GM18508 (cell line): ENCODE results near the gene NBEA.

Experiments used
- ATAC-seq: cut with Tn5 transposase; IDR thresholded peaks from one replicate; pipeline ENCODE4 v1.9.1; 2021; ENCODE audit warnings: moderate number of reproducible peaks; ENCODE audit not compliant: insufficient read depth, unreplicated experiment

The NBEA gene

DNA sequence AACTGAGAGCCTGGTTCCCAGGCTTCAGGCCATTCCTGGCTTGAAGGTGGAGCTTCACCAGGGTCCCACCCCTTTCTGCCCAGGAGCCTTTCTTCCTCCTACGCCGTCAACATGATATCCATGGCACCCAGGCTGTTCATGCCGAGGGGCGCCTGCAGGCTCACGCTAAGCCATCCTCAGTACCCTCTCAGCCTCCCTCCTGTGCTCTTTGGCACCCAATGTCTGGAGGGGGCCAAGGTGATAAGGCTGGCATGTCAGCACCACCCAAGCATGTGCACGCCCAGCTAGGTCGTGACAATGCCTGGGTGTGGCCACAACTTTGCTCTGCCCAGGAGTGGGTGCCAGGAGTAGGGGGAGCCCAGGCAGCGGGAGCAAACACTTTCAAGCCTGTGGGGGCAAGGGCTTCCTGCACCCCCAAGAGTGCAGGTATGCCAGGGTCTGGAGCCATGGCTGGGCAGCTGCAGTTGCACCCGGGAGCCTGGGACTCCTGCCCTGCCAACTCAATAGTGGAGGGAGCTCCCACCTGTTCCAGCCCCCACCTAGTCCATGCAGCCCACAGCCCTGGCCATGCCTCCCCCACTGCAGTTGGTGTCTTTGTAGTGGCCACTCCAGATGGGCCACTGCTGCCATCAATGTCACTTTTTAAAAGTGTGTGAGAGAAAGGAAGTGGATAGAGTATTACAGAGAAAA, 314.5 kb downstream of the NBEA start:
- ATAC-seq: no peak

DNA sequence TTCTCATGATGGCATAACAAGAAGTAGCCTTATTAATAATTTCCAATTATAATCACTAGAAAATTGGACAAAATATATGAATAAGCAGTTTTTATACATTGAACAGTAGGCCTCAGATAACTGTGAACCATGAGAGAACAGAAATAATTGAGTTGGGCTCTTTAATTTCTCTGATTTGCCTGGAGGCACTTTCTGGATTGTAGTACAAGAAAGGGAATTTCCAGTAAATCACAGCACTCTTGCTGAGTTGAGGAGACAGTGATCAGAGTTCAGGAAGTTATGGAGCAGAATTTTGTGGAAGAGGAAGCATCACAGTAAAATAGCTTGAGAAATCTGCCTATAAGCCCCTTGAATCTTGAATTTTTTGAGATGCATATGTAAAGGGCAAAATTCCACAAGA, 318.2 kb downstream of the NBEA start:
- ATAC-seq: no peak

DNA sequence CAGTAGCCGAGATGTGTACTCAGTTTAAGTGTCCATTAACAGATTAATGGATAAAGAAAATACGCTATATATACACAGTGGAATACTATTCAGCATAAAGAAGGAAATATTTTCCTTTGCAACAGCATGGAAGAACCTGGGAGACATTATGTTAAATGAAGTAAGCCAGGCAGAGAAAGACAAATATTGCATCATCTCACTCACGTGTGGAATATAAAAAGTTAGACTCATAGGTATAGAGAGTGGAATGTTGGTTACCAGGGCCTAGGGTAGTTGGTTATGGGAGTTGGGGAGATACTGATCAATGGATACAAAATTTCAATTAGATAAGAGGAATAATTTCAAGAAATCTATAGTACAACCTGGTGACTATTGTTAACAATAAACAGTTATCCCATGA, 324.3 kb downstream of the NBEA start:
- ATAC-seq: no peak

DNA sequence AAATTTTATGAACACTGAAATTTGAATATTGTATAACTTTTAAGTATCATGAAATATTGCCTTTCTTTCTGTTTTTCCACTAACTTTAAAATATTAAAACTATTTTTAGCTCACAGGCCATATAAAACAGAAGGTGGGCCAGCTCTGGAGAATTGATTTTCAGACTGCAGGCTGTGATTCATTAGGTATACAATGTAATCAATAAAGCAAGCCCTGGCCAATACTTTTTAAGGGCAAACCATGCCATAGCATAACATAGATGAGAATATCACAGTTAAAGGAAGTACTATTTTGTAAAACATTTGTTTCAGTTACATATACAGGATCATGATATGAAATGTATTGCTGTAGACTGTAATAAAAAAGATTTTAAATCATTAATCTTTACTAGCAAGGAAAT, 336.8 kb downstream of the NBEA start:
- ATAC-seq: no peak

DNA sequence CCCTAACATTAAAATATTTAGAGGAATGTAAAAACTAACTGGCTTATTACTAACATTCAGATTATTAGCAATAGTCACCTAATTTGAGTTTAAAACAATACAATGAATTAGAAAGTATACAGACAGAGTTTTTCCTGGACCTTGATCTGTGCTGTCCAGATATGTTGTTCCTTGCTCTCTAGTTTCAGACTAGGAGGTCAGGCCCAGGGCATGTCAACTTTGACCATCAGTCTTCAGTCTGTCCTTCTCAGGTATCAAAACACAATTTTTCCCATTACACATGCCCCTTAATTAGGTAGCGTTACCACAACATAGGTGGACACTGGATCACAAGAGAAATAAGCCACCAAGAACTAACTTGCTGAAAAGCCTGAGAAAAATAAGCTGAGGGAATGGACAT, 337.4 kb downstream of the NBEA start:
- no peak for ATAC-seq

DNA sequence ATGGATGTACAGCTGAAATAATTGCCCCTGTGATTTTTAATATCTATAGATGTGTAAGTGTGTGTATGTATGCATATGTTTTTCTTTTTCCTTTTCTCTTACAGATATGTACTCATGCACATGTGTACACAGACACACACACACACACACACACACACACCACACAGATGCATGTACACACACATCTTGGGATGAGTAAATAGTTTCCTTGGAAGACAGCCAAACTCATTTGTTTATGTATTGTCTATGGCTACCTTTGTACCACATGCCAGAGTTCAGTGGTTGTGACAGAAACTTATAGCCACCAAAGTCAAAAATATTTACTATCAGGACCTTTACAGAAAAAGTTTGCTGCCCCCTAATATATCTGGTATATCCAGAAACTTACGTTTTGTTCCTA, 341.8 kb downstream of the NBEA start:
- ATAC-seq: no peak

DNA sequence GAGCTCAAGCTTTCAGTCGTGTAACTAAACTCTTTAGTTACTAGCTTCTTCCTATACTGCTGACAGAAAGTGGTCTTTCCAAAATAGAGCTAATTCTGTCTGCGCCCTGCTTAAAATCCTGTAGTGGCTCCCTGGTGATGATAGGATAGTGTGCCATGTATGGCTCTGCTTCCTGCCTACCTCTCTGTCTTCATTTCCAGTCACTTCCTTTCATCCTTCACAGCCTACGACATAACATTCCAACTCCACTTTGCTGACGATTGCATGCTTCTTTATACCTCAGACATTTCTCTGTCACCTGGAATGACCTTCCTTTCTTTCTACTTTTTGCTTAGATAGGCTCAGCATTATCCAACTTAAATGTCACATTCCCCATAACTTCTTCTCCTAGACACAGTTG, 343.6 kb downstream of the NBEA start:
- ATAC-seq: no peak

DNA sequence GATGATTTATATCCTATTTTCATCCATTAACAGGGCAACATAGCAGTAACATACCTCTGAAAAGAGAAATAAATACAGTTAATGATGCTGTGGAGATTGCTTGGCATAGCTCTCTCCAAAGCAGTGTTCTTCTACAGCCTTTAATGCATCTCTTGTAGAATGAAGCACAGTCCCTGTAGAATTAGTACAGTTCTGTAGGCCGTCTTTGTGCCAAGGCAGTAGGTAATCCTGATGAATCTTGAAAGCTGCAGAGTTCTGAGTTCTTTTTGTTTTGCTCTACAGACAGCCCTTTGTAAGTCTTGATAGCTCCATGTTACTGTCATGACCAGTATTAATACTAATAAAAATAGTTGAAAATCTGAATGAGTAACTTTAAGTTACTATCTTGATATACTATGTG, 350.3 kb downstream of the NBEA start:
- ATAC-seq: no peak

DNA sequence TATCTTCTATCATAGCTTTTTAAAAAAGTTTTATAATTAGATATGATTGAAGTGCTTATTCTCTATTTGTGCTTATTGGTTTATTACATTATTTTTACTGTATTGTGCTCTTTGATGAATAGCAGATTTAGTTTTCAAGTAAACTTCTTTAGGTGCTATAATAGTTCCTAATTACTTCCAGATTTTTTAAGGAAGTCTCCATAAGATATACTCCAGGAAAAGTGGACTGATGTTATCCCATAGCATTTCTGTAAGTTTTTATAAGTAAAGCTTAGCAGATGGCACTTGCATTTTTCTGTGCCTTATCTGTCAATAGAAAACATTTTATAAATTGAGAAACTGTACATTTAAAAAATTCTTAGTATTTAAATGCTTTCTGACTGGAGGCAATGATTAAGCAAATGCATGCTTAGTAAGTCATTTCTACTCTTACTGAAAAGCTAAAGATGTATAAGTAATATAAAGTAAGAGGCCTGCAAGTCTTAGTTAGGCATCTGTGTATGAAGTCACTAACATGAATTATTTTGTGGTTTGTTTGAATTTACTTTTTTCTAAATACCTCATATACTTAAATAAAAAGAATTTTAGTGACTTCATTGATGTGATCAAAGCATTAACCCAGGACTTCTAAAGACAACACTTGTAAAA, 351.6 kb downstream of the NBEA start:
- ATAC-seq: no peak

DNA sequence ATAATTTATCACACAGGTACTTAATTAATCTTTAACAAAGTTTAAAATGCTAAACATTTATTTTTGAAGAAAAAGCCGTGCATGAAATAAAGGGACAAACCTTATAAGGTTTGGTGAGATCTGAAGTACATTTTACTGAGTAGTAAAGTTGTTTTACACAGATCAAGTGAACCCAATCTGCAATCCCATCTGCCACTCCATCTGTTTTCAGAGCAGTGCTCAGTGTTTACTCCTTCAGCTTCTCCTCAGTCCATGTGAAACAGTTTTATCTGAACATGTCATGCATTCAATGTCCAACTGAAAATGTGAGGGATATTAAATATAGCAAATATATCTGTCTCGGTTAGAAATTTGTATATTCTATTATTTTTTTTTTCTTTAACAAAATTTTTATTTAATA, 367.6 kb downstream of the NBEA start:
- no peak for ATAC-seq

DNA sequence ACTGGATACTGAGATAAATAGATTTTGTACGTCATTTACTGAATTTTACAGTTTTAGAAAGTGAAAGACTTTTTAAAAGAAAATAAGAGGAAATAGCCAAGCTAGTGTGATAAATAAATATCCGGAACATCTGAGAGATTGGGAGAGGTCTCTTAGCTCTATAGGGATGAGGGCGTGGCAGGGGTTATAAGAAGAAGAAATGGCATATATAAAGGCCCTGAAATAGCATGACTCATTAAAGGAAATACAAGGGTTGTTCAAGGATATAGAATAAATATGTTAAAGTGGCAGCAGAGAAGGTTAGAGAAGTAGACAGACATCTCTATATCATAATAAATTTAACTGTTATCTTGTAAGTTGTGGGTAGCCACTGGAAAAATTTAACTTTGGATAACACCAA, 390.1 kb downstream of the NBEA start:
- no peak for ATAC-seq

DNA sequence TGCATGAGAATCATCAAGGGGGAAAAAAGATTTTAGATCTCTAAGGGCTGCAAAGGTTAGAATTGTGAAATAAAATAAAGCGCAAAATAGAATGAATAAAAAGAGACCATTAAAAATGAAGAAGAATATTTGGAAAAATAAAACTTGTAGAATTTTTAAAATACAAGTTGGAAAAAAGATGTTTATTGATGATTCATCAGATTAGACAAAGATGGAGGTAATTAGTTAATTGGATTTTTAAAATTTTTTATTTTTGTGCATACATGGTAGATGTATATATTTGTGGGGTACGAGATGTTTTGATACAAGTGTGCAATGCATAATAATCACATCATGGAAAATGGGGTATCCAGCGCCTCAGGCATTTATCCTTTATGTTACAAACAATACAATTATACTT, 391.1 kb downstream of the NBEA start:
- ATAC-seq: no peak

DNA sequence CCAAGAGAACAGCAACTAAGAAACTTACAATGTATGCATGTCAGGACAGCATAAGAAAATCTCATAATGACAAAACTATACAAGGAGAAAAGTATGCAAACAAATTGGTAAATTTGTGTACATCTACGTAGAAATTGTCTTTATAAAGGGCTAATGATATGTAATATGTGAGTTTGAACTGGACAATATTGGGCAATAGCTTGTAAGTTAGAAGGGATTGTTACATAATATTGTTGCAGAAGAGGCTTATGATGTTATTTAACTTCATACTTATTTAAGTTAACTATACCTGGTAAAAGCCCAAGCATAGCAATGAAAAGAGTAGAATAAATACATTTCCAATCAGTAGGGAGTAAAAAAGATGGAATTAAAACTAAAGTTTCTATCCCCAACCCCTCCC, 400.4 kb downstream of the NBEA start:
- no peak for ATAC-seq

DNA sequence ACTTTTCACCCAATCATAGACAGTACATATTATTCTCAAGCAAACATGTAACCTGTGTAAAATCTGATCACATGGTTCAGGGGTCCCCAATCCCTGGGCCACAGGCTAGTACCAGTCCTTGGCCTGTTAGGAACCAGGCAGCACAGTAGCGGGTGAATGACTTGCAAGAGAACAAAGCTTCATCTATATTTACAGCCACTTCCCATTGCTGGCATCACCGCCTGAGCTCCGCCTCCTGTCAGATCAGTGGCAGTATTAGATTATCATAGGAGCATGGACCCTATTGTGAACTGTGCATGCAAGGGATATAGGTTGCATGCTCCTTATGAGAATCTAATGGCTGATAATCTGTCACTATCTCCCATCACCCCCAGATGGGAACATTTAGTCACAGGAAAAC, 401.3 kb downstream of the NBEA start:
- ATAC-seq: no peak

DNA sequence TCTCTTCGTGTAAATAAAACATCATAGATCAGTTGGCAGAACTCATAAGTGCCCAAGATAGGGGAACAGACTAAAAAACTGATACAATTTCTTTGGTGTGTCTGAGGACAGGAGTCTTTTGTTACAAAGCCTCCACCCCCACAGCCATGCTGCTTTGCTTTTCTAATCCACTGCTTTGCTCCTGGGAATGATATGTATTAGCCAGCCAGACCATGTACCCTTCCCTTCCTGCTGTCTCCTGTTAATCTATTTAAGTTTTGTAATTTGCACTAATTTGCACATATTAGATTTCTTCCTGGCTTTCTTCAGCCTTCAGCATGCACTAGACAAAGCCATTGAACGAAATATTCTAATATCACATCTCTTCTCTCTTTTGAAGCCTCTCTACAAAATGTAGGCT, 403.9 kb downstream of the NBEA start:
- no peak for ATAC-seq

DNA sequence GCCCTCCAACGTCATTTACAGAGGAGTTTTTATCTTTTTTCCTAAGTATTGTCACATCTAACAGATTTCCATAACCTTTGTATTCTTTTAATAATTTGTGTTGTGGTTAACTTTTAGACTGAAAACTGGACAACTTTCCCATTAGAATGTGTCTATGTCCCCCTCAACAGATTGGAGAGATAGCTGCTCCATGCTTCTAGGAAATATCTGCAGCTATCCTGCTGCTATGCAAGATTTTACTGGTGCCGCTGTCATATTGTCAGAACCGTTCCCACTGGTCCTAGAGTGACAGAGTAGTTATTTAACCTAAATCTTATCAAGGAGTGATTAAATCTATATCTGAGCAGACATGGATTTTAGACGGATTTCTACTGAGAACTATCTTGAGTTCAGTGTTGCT, 404.4 kb downstream of the NBEA start:
- no peak for ATAC-seq

DNA sequence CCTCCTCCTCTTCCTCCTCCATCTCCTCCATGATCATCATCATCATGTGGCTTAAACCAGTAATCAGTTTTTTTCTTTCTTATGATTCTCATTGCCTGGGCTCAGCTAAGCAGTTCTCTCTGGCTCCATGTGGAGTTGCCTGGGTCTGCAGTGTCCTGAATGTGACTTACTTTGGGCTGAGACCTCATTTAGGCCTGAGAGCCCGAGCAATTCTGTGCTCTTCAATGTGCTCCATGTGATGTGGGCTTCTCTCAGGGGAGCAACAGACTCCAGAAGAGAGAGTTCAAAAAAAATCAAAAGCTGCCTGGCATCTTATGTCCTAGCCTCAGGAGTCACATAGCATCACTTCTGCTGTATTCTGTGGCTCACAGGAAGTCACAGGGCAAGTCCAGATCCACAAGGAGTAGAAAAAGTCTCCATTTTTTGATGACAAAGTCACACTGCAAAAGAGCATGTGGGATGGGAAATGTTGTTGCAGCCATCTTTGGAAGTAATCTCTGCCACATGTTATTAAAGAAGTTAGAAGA, 405.7 kb downstream of the NBEA start:
- no peak for ATAC-seq

DNA sequence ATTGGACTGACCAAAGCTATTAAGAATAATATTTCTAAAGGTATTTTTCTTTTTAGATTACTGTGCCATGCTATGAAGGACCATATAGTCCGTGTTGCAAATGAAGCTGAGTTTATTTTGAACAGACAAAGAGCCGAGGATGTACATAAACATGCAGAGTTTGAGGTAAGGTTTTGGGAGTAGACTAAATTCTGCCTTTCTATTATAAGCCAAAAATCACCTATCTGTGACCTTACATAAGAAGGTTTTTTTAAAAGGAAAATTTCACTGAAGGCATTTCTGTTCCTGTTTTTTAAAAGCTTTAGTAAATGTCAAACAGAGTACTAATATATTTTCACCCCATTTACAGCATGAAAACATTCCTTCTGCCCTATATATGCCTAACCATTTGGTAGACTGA, 407.0 kb downstream of the NBEA start:
- no peak for ATAC-seq

DNA sequence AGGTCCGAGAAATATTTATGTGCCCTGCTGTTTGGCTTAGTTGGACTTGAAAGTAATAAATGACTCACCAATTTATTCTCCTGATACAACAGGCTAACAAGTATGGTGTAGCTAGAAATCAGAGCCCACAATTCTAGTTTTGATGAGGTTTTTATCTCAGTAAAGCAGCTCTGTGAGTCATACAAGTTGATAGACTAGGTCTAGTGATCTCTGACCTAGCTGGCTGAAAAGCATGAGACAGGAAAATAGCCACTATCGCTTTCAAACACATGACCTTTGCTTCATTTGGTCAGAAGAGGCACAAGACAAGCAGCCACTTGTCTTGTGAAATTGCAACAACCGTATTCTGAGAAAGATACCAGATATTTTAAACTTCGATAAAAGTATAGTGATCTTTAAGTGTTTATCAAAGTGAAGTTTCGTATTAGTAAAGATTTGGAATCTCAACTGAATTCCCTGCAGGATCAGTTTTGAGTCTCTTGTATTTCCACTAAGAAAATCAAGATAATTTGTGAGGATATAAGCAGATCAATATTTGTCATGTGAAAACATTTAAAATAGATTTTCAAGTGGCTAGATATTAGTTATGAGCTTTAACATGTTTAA, 407.7 kb downstream of the NBEA start:
- no peak for ATAC-seq

DNA sequence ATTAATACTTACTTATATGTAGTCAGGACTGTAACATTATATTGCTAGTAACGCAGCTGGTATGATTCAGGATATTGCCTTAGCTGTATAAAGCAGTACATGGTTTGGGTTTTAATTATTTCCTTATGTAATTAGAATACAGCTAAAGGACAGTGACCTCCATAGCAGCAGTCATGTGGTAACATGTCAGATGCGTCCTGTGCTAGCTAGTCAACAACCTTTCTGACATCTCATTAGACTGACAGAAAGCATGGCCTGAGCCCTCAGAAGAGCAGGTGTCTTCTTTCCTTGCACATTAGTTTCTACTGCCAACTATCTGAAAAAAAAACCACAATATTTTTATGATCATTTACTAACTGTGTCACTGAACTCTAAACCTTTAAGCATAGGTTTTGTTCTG, 412.2 kb downstream of the NBEA start:
- no peak for ATAC-seq

DNA sequence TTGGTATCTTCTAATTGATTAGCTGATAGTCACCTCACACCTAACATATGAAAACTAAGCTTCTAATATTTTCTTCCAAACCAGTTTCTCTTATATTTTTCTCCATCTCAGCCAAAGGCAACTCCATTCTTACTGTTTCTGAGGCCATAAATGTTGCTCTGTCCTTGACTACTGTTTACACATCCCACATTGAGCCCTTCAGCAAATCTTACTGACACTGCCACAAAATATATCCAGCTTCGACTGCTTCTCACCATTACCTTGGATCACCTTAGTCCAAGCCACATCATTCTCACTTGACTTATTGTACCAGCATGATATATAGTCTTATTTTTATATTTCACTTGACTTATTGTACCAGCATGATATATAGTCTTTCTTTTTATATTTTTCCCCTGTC, 412.8 kb downstream of the NBEA start:
- ATAC-seq: no peak

DNA sequence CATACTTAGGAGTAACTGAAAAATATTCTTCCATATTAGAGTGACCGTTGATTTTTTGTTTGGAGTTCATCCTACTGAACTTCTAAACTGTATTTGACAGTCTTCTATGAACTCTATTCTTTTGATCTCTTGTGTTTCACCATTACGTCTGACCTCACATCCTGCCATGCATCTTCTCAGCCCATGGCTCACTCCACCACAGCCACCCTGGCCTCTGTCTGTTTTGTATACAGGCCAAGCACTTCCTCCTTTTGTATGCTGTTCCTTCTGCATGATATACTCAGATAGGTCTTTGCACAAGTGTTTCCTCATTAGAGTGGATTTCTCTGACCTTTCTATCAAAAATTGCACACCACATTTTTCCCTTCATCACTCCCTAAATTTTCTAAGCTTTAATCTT, 414.5 kb downstream of the NBEA start:
- ATAC-seq: no peak
